ENCODE measurements around the gene TTC34.

TTC34 gene

GRCh38 chr1:2591581-2592261 is 209.8 kb downstream of the TTC34 start:
- TF ChIP-seq, protein P1, sequence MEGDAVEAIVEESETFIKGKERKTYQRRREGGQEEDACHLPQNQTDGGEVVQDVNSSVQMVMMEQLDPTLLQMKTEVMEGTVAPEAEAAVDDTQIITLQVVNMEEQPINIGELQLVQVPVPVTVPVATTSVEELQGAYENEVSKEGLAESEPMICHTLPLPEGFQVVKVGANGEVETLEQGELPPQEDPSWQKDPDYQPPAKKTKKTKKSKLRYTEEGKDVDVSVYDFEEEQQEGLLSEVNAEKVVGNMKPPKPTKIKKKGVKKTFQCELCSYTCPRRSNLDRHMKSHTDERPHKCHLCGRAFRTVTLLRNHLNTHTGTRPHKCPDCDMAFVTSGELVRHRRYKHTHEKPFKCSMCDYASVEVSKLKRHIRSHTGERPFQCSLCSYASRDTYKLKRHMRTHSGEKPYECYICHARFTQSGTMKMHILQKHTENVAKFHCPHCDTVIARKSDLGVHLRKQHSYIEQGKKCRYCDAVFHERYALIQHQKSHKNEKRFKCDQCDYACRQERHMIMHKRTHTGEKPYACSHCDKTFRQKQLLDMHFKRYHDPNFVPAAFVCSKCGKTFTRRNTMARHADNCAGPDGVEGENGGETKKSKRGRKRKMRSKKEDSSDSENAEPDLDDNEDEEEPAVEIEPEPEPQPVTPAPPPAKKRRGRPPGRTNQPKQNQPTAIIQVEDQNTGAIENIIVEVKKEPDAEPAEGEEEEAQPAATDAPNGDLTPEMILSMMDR (IDR thresholded peaks at IDR 0.05; ENCODE audit: low read depth, low read length, missing control alignments), result no peak
- H3K4me3 ChIP-seq (replicated peaks; ENCODE audit: low read depth, low read length), result no peak overlapping the region
- no peak for DNase-seq (ENCODE audit: extremely low read depth, low read depth)

DNA sequence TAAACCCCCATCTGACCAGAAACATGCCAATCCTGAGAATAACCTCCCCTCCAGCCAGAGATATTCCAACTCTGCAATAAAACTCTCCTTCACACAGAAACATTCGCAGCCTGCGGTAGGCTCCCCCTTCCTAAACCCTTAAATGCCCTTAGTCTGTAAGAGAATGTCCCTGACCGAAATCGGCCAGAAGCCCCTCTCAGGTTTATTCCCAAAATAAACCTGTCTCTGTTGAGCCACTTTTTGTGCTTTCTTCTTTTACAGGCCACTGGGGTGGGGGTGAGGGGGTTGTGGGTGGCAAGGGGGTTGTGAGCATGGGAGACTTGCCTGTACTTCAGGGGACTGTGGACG is 210.3 kb downstream of the TTC34 start:
- TF ChIP-seq, protein P1 (IDR thresholded peaks at IDR 0.05; ENCODE audit: low read depth, low read length, missing control alignments), result no peak
- no peak for DNase-seq (ENCODE audit: extremely low read depth, low read depth)
- no peak overlapping the region for H3K4me3 ChIP-seq (replicated peaks; ENCODE audit: low read depth, low read length)

DNA sequence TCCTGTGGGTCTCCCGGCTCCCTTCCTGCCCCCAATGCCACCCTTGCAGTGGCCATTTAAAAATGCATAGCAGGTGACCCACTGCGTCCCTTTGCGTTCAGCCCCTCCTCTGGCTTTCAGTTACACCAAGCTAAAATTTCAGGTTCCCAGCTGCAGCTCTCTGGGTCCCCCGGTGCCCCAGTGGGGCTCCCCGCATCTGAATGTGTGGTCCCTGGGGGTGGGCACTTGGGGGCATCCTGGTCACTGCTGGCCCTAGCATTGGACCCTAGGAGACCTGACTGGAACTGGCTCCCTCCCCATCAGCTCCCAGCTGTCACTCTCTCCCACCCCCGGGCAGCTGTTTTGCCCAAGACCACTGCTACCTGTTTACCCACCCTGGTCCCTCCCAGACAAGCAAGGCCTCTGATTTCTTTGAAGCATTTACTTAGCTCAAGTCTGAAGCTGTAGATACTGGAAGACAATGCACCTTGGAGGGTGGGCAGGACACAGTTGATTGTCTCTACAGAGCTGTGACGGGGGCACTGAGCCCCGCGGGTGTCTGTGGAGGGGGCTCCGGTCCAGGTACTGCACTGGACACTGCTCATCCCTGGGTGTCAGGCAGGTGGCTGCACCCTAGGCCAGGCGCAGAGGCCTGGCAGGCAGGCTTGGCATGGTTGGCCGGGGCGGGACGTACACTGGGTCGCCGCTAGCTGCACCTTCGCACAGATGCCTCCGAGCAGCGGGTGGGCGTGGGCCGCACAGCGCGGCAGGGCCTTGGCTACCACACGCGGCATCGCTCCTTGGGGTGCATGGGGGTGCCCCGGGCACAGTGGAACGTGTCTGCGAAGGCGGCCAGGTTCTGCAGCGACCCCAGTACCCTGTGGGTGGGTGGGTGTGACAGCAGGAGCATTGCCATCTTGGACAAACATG is 211.0 kb downstream of the TTC34 start:
- no peak for DNase-seq (ENCODE audit: extremely low read depth, low read depth)
- TF ChIP-seq, protein P1 (IDR thresholded peaks at IDR 0.05; ENCODE audit: low read depth, low read length, missing control alignments), result no peak
- H3K4me3 ChIP-seq (replicated peaks; ENCODE audit: low read depth, low read length), result no peak overlapping the region

DNA sequence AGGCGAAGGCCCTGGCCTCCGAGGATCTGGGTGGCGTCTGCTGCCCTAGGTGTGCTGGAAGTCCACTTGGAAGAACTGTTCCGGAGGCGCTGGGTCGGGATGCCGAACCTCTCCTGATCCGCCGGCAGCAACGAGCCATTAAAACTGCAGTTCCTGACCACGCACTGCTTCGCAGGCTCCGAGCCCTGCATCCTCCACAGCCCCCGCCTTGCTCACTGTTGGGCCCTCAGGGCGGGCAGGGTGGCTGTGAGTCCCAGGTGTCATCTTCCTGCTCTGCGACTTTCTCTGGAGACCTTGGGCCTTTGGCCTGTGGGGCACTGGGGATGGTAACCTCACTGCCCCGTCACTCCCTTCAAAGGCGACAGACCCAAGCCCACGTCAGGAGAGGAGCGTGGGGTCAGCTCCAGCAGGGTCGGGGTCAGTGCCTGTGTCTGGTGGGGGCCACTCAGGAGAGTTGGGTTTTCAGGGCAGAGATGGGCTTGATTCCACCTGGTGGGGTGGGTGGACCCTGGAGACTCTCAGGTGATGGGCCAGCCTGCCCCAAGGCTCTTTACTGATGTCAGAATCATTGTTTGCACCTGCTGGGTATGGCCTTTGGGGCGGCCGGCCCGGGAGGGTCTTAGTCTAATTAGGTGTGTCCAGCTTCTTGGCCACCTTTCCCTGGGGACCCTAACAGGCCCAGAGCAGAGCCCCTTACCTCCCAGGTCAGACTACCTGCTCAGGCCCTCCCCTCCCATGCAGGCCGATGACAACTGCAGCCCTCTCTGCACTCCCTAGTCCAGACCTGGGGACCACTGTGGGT is 211.9 kb downstream of the TTC34 start:
- TF ChIP-seq, protein P1 (IDR thresholded peaks at IDR 0.05; ENCODE audit: low read depth, low read length, missing control alignments), result no peak
- no peak overlapping the region for H3K4me3 ChIP-seq (replicated peaks; ENCODE audit: low read depth, low read length)
- DNase-seq (ENCODE audit: extremely low read depth, low read depth), result no peak

GRCh38 chr1:2588661-2589430 is 212.6 kb downstream of the TTC34 start:
- TF ChIP-seq, protein P1 (IDR thresholded peaks at IDR 0.05; ENCODE audit: low read depth, low read length, missing control alignments), result no peak

More at GRCh38 chr1:2588661-2589430, 212.6 kb downstream of the TTC34 start:
- H3K4me3 ChIP-seq (replicated peaks; ENCODE audit: low read depth, low read length), result no peak overlapping the region
- DNase-seq (ENCODE audit: extremely low read depth, low read depth), result no peak
